Spleen (tissue), 11 donors: ENCODE data around the gene DNER. TPM values are rescaled to one million over a fixed set of nuclear protein-coding genes. Genes with fewer than 3 reads are reported as not detected.

Source experiments
- DNase-seq: peaks from one replicate; pipeline ENCODE4 v3.0.0-alpha.2; 2020
- H3K27ac ChIP-seq, 8 donors: fragments of 200-600 bp; sonication (generic) in 7 of 8; 1 replicate in 4 of 8; 2 replicates in 4 of 8; pipeline versions ENCODE4 v1.5.0 to v1.8.0; 2016 to 2021; ENCODE audit warnings: inconsistent platforms in 4 of 8, mild to moderate bottlenecking in 4 of 8, moderate library complexity in 1 of 8
- H3K27me3 ChIP-seq, 7 donors: fragments of 200-600 bp; sonication (generic) in 6 of 7; replicated peaks in 1 of 7; 1 replicate in 4 of 7; 2 replicates in 3 of 7; pipeline versions ENCODE4 v1.5.0 to v1.8.0; 2016 to 2021; ENCODE audit warnings: inconsistent platforms in 3 of 7, mild to moderate bottlenecking in 1 of 7
- H3K36me3 ChIP-seq, 6 donors: fragments of 200-600 bp; sonication (generic) in 5 of 6; 1 replicate in 4 of 6; 2 replicates in 2 of 6; pipeline versions ENCODE4 v1.5.0 to v1.8.0; 2016 to 2021; ENCODE audit warnings: inconsistent platforms in 2 of 6
- H3K4me1 ChIP-seq, 6 donors: fragments of 200-600 bp; sonication (generic) in 5 of 6; 1 replicate in 3 of 6; 2 replicates in 3 of 6; pipeline versions ENCODE4 v1.5.0 to v1.8.0; 2016 to 2021; ENCODE audit warnings: inconsistent platforms in 3 of 6
- H3K4me3 ChIP-seq, 8 donors: fragments of 200-600 bp; sonication (generic) in 7 of 8; 1 replicate in 4 of 8; 2 replicates in 4 of 8; pipeline versions ENCODE4 v1.5.0 to v1.8.0; 2016 to 2021; ENCODE audit warnings: inconsistent platforms in 4 of 8, mild to moderate bottlenecking in 4 of 8, moderate library complexity in 2 of 8
- H3K9me3 ChIP-seq, 8 donors: fragments of 200-600 bp; sonication (generic) in 7 of 8; 1 replicate in 4 of 8; 2 replicates in 4 of 8; pipeline versions ENCODE4 v1.5.0 to v1.8.0; 2016 to 2021; ENCODE audit warnings: inconsistent platforms in 4 of 8
- CTCF ChIP-seq, 11 experiments: fragments of 200-600 bp in 7 of 11; fragments of 450-650 bp in 4 of 11; sonication (generic) in 4 of 11; IDR thresholded peaks in 8 of 11; conservative IDR thresholded peaks in 3 of 11; 1 replicate in 7 of 11; 2 replicates in 4 of 11; pipeline versions ENCODE4 v1.4.0 to v1.8.0; 2016 to 2021; ENCODE audit warnings: antibody characterized with exemption in 11 of 11, inconsistent platforms in 4 of 11, mild to moderate bottlenecking in 1 of 11
- POLR2A ChIP-seq, 3 donors: fragments of 450-650 bp; IDR thresholded peaks; one replicate each; pipeline ENCODE4 v1.5.1; 2017; ENCODE audit warnings: antibody characterized with exemption in 3 of 3, mild to moderate bottlenecking in 1 of 3
- POLR2AphosphoS5 ChIP-seq, 3 donors: sonication (generic); formaldehyde crosslinking; IDR thresholded peaks; one replicate each; pipeline ENCODE4 v1.5.1; 2017; ENCODE audit warnings: antibody characterized with exemption in 3 of 3
- WGBS, 5 donors: extraction: QIAGEN DNeasy Blood & Tissue Kit in 3 of 5; methylation state at CpG; one replicate each; pipeline versions ENCODE4 v1.1.5 to v1.1.7; 2013 to 2018; 5-methylcytosine and 5-hydroxymethylcytosine counted together
- intact Hi-C: fragments of 100-400 bp; cut with DNase I; formaldehyde crosslinking; loops from one replicate; pipeline ENCODE4 v1.15.0; 2023; ENCODE audit warnings: low total_unique reads
- polyA plus RNA-seq, 3 donors: library from polyadenylated mRNA; stranded (reverse); fragments of 200-250 nt; gene quantifications; one replicate each; pipeline ENCODE4 v1.2.1, GENCODE V29; 2013
- total RNA-seq, 7 donors: library from RNA; depleted of rRNA in 3 of 7; stranded (reverse); fragments of >200 nt in 3 of 7; fragmentation: NEBNext Ultra II Directional in 4 of 7; extraction: Animal tissue kit (Norgen Biotek cat#: 25700) in 4 of 7; gene quantifications; one replicate each; pipeline versions ENCODE4 v1.1.0 to v1.2.1, GENCODE V29; 2016 to 2021
- donor health status: healthy with polysubstance abuse.
- donor health status: DM: no; HTN: no; CAD: no; lungs with moderate emphysema.
- donor health status: DM: no; HTN: no; CAD: no.
- donor health status: Bipolar disorder and iron deficiency.
- donor health status: healthy.
- donor health status: DM: no; HTN: no; CAD: no.
- donor health status: DM: yes; HTN: yes; CAD: no.

The DNER gene
- total and polyA plus RNA-seq, 10 donors, result 0.03 to 0.58 (median 0.26) TPM; not detected in 3

- Histone ChIP-seq H3K27me3 (peaks cover 0 to 4% (median 0%) of the 10 kb centered on the region in 7 donors), H3K9me3 (no peaks in the 10 kb centered on the region), H3K27ac (no peak overlapping the region), H3K4me1 (no peaks in the 10 kb centered on the region), H3K36me3 (no peaks in the 10 kb centered on the region), H3K4me3 (no peak overlapping the region)
- intact Hi-C loops, result no loop called here
- 55 to 85% (median 63%) methylated on average over 7 of the region's 7 CpGs for WGBS, 5 donors
- no peak for TF ChIP-seq CTCF (IDR thresholded peaks at IDR 0.05 in 8 of 11, conservative IDR thresholded peaks at IDR 0.05 in 3 of 11)
- no peak for TF ChIP-seq POLR2A (IDR thresholded peaks at IDR 0.05)
- TF ChIP-seq POLR2AphosphoS5 (IDR thresholded peaks at IDR 0.05), result no peak
- DNase-seq, result no peak
Observed at GRCh38 chr2:229596796-229597195, 117.6 kb downstream of the DNER start.

- H3K4me3 ChIP-seq, result no peak overlapping the region
- peaks cover 0 to 5% (median 0%) of the 10 kb centered on the region in 6 donors for H3K4me1 ChIP-seq
- TF ChIP-seq POLR2AphosphoS5 (IDR thresholded peaks at IDR 0.05) (no peak), POLR2A (IDR thresholded peaks at IDR 0.05) (no peak), CTCF (IDR thresholded peaks at IDR 0.05 in 8 of 11, conservative IDR thresholded peaks at IDR 0.05 in 3 of 11) (no peak)
- intact Hi-C loops, result no loop called here
- H3K36me3 ChIP-seq, result no peaks in the 10 kb centered on the region
- H3K27me3 ChIP-seq, result peaks cover 0 to 12% (median 0%) of the 10 kb centered on the region in 7 donors
- no peaks in the 10 kb centered on the region for H3K9me3 ChIP-seq
- H3K27ac ChIP-seq, result no peak overlapping the region
- DNase-seq, result no peak
- WGBS, 5 donors, result 72 to 80% (median 78%) methylated on average over 9 of the region's 9 CpGs
Observed at GRCh38 chr2:229591611-229592010, 122.7 kb downstream of the DNER start.

GRCh38 chr2:229586746-229587705 is 127.3 kb downstream of the DNER start:
- 31 to 37% (median 33%) methylated on average over 20 of the region's 20 CpGs for WGBS, 5 donors
- no peaks in the 10 kb centered on the region for H3K36me3 ChIP-seq
- H3K4me3 ChIP-seq, result no peak overlapping the region
- H3K27ac ChIP-seq, result no peak overlapping the region
- H3K27me3 ChIP-seq, result peaks cover 0 to 44% (median 0%) of the 10 kb centered on the region in 7 donors
- TF ChIP-seq CTCF (IDR thresholded peaks at IDR 0.05 in 8 of 11, conservative IDR thresholded peaks at IDR 0.05 in 3 of 11) (peak in 10 of 11 experiments; percentile 39 to 79 (median 60)), POLR2A (IDR thresholded peaks at IDR 0.05) (no peak)
- intact Hi-C loops, result loop anchor here (10.0 kb wide), 2 partner anchors 152 to 452 kb away; no protein-coding TSS in a partner anchor
- no peaks in the 10 kb centered on the region for H3K9me3 ChIP-seq
- DNase-seq, result peak; percentile 76
- peaks cover 0 to 5% (median 0%) of the 10 kb centered on the region in 6 donors for H3K4me1 ChIP-seq

GRCh38 chr2:229586012-229586411 is 128.3 kb downstream of the DNER start:
- Histone ChIP-seq H3K9me3 (no peaks in the 10 kb centered on the region), H3K27me3 (peaks cover 0 to 44% (median 0%) of the 10 kb centered on the region in 7 donors), H3K27ac (no peak overlapping the region), H3K4me1 (peaks cover 0 to 5% (median 0%) of the 10 kb centered on the region in 6 donors), H3K4me3 (no peak overlapping the region), H3K36me3 (no peaks in the 10 kb centered on the region)
- intact Hi-C loops, result loop anchor here (10.0 kb wide), 2 partner anchors 151 to 451 kb away; no protein-coding TSS in a partner anchor
- 78 to 89% (median 88%) methylated on average over 7 of the region's 7 CpGs for WGBS, 5 donors
- no peak for DNase-seq
- no peak for TF ChIP-seq POLR2AphosphoS5 (IDR thresholded peaks at IDR 0.05)
- TF ChIP-seq POLR2A (IDR thresholded peaks at IDR 0.05), result no peak
- no peak for TF ChIP-seq CTCF (IDR thresholded peaks at IDR 0.05 in 8 of 11, conservative IDR thresholded peaks at IDR 0.05 in 3 of 11)
